H1 (cell line): ENCODE results near the gene ZNF500. TPM values are rescaled to one million over a fixed set of nuclear protein-coding genes. Genes with fewer than 3 reads are reported as not detected.

Experiments
- CTCF ChIA-PET: fragments of 300-600 bp; sonication (Branson Sonifier 250); formaldehyde crosslinking; loops from one replicate; lab custom pipeline; 2021; ENCODE audit not compliant: partially characterized antibody; lab: Charles Lee
- POLR2A ChIA-PET: fragments of 300-600 bp; sonication (Branson Sonifier 250); formaldehyde crosslinking; loops from one replicate; lab custom pipeline; 2021; ENCODE audit warnings: inconsistent platforms; ENCODE audit not compliant: partially characterized antibody; lab: Charles Lee
- DNase-seq, 2 experiments: peaks; one replicate each; pipeline versions ENCODE4 v3.0.0 to v3.0.0-alpha.2; 2010 to 2022; ENCODE audit warnings: low spot score in 2 of 2, low read depth in 1 of 2, mixed read lengths in 1 of 2
- FAIRE-seq: peaks from 2 replicates; lab custom pipeline; 2011; peaks lifted over from hg19 to GRCh38; lab: Jason Lieb, UNC
- H2AFZ ChIP-seq: 2 replicates; pipeline ENCODE4 v1.8.1; 2012; ENCODE audit warnings: low read length, inconsistent platforms
- H2AK5ac ChIP-seq: 2 replicates; pipeline ENCODE4 v1.6.1; 2013; ENCODE audit warnings: low read depth, low read length
- H2BK120ac ChIP-seq: replicated peaks from 2 replicates; pipeline ENCODE3; 2013; ENCODE audit warnings: low read depth, low read length, inconsistent platforms
- H2BK12ac ChIP-seq: 2 replicates; pipeline ENCODE4 v1.6.1; 2013; ENCODE audit warnings: low read depth, low read length
- H2BK15ac ChIP-seq: 2 replicates; pipeline ENCODE4 v1.6.1; 2013; ENCODE audit warnings: low read length
- H2BK20ac ChIP-seq: 2 replicates; pipeline ENCODE4 v1.6.1; 2013; ENCODE audit warnings: low read length
- H2BK5ac ChIP-seq: 2 replicates; pipeline ENCODE4 v1.6.1; 2013; ENCODE audit warnings: low read depth, low read length
- H3K14ac ChIP-seq: 2 replicates; pipeline ENCODE4 v1.6.1; 2013; ENCODE audit warnings: inconsistent platforms; ENCODE audit not compliant: insufficient read length
- H3K18ac ChIP-seq: 2 replicates; pipeline ENCODE4 v1.6.1; 2013; ENCODE audit warnings: low read length; ENCODE audit errors: extremely low read depth
- H3K23ac ChIP-seq: 2 replicates; pipeline ENCODE4 v1.6.1; 2013; ENCODE audit warnings: inconsistent platforms; ENCODE audit not compliant: insufficient read length
- H3K23me2 ChIP-seq: 2 replicates; pipeline ENCODE4 v1.6.1; 2013; ENCODE audit warnings: low read depth, low read length
- H3K27ac ChIP-seq: 2 replicates; pipeline ENCODE4 v1.6.1; 2011; ENCODE audit warnings: low read depth, low read length, inconsistent platforms
- H3K27me3 ChIP-seq, 4 experiments: replicated peaks in 1 of 4; 1 replicate in 1 of 4; 2 replicates in 3 of 4; pipeline versions ENCODE4 v1.6.1 to v1.8.1; 2011 to 2013; ENCODE audit warnings: low read length in 3 of 4, mild to moderate bottlenecking in 3 of 4, inconsistent platforms in 2 of 4, mixed read lengths in 2 of 4, moderate library complexity in 1 of 4; ENCODE audit not compliant: control insufficient read depth in 3 of 4, insufficient read depth in 3 of 4; ENCODE audit errors: extremely low read depth in 1 of 4
- H3K36me3 ChIP-seq, 4 experiments: 2 replicates each; pipeline versions ENCODE4 v1.6.1 to v1.8.1; 2011 to 2013; ENCODE audit warnings: mild to moderate bottlenecking in 4 of 4, low read length in 3 of 4, moderate library complexity in 2 of 4, control low read depth in 1 of 4, inconsistent platforms in 1 of 4; ENCODE audit not compliant: insufficient read depth in 4 of 4, control insufficient read depth in 2 of 4
- H3K4ac ChIP-seq: replicated peaks from 2 replicates; pipeline ENCODE3; 2013; ENCODE audit warnings: low read length, low read depth, mixed read lengths, inconsistent platforms; ENCODE audit not compliant: insufficient read length
- H3K4me1 ChIP-seq, 4 experiments: replicated peaks in 1 of 4; 1 replicate in 1 of 4; 2 replicates in 3 of 4; pipeline versions ENCODE4 v1.6.1 to v1.8.1; 2011 to 2013; ENCODE audit warnings: low read length in 3 of 4, inconsistent platforms in 2 of 4, mixed read lengths in 1 of 4; ENCODE audit not compliant: insufficient read depth in 4 of 4, control insufficient read depth in 3 of 4
- H3K4me2 ChIP-seq, 2 experiments: 2 replicates each; pipeline versions ENCODE4 v1.6.1 to v1.8.1; 2011 to 2013; ENCODE audit warnings: low read depth in 2 of 2, low read length in 2 of 2, control low read depth in 1 of 2, inconsistent platforms in 1 of 2, mild to moderate bottlenecking in 1 of 2; ENCODE audit not compliant: insufficient read depth in 1 of 2
- H3K4me3 ChIP-seq, 4 experiments: fragments of 200-600, 300-600 bp in 1 of 4; sonication (generic), shearing (Covaris generic), sonication (Bioruptor Twin) in 1 of 4; 2 replicates each; pipeline versions ENCODE4 v1.5.1 to v1.8.1; 2011 to 2016; ENCODE audit warnings: low read length in 4 of 4, low read depth in 3 of 4, control low read depth in 2 of 4, inconsistent platforms in 2 of 4, mild to moderate bottlenecking in 2 of 4, mixed read lengths in 1 of 4, moderate library complexity in 1 of 4; ENCODE audit not compliant: insufficient read depth in 2 of 4; ENCODE audit errors: extremely low read depth in 1 of 4
- H3K56ac ChIP-seq: replicated peaks from 2 replicates; pipeline ENCODE3; 2013; ENCODE audit warnings: low read depth, mild to moderate bottlenecking, mixed read lengths, low read length, inconsistent platforms; ENCODE audit not compliant: insufficient read length
- H3K79me1 ChIP-seq: 2 replicates; pipeline ENCODE4 v1.6.1; 2013; ENCODE audit warnings: low read depth, low read length, control low read depth
- H3K79me2 ChIP-seq, 2 experiments: 2 replicates each; pipeline versions ENCODE4 v1.6.1 to v1.8.1; 2012 to 2013; ENCODE audit warnings: low read length in 2 of 2, mild to moderate bottlenecking in 2 of 2, inconsistent platforms in 1 of 2; ENCODE audit not compliant: insufficient read depth in 2 of 2, control insufficient read depth in 1 of 2
- H3K9ac ChIP-seq, 4 experiments: replicated peaks in 1 of 4; 1 replicate in 1 of 4; 2 replicates in 3 of 4; pipeline versions ENCODE4 v1.6.1 to v1.8.1; 2011 to 2013; ENCODE audit warnings: low read depth in 3 of 4, low read length in 3 of 4, control low read depth in 2 of 4, mild to moderate bottlenecking in 2 of 4, moderate library complexity in 2 of 4, inconsistent platforms in 1 of 4; ENCODE audit errors: extremely low read depth in 1 of 4
- H3K9me3 ChIP-seq, 2 experiments: 2 replicates each; pipeline versions ENCODE4 v1.6.1 to v1.8.1; 2012 to 2013; ENCODE audit warnings: mild to moderate bottlenecking in 2 of 2, moderate library complexity in 2 of 2, control low read depth in 1 of 2, inconsistent platforms in 1 of 2, low read depth in 1 of 2, low read length in 1 of 2, mixed read lengths in 1 of 2; ENCODE audit not compliant: insufficient read depth in 2 of 2
- H4K20me1 ChIP-seq, 2 experiments: replicated peaks in 1 of 2; 2 replicates each; pipeline versions ENCODE3 to v1.8.1; 2011 to 2013; ENCODE audit warnings: inconsistent platforms in 2 of 2, low read length in 2 of 2, mild to moderate bottlenecking in 1 of 2; ENCODE audit not compliant: insufficient read depth in 2 of 2, control insufficient read depth in 1 of 2
- H4K5ac ChIP-seq: 2 replicates; pipeline ENCODE4 v1.6.1; 2013; ENCODE audit warnings: low read length, low read depth, mixed read lengths, inconsistent platforms; ENCODE audit not compliant: insufficient read length
- H4K8ac ChIP-seq: 2 replicates; pipeline ENCODE4 v1.8.0; 2013; ENCODE audit warnings: mild to moderate bottlenecking, moderate library complexity, low read length, inconsistent platforms; ENCODE audit not compliant: insufficient read depth; ENCODE audit errors: extremely low read depth
- H4K91ac ChIP-seq: replicated peaks from 2 replicates; pipeline ENCODE3; 2013; ENCODE audit warnings: low read length, mixed read lengths, inconsistent platforms; ENCODE audit not compliant: insufficient read length
- CBX5 ChIP-seq: fragments of 300-800, 300-1000 bp; sonication (generic); IDR thresholded peaks from 2 replicates; pipeline ENCODE4 v1.7.1; 2016; ENCODE audit warnings: antibody characterized with exemption, low read length, low read depth
- JUN ChIP-seq: IDR thresholded peaks from 2 replicates; pipeline ENCODE4 v1.6.1; 2011; ENCODE audit warnings: low read depth, mild to moderate bottlenecking, improper control_type of control experiment, low read length
- KDM4A ChIP-seq: IDR thresholded peaks from one replicate; pipeline ENCODE4 v1.7.1; 2012; ENCODE audit warnings: low read depth, mild to moderate bottlenecking, moderate library complexity, low read length, inconsistent platforms; ENCODE audit not compliant: severe bottlenecking
- RAD21 ChIP-seq, 2 experiments: IDR thresholded peaks in 1 of 2; conservative IDR thresholded peaks in 1 of 2; 2 replicates each; pipeline ENCODE4 v1.6.1; 2011; ENCODE audit warnings: low read depth in 2 of 2, low read length in 2 of 2, improper control_type of control experiment in 1 of 2, inconsistent platforms in 1 of 2, mild to moderate bottlenecking in 1 of 2, moderate library complexity in 1 of 2
- RBBP5 ChIP-seq: IDR thresholded peaks from 2 replicates; pipeline ENCODE4 v1.7.1; 2012; ENCODE audit warnings: low read depth, mild to moderate bottlenecking, inconsistent platforms, low read length, moderate library complexity, borderline replicate concordance
- RXRA ChIP-seq: IDR thresholded peaks from 2 replicates; pipeline ENCODE4 v1.6.1; 2011; ENCODE audit warnings: low read depth, mild to moderate bottlenecking, low read length, moderate library complexity; ENCODE audit not compliant: insufficient read depth
- SAP30 ChIP-seq: fragments of 300-600 bp; sonication (generic); IDR thresholded peaks from 2 replicates; pipeline ENCODE4 v1.7.1; 2012; ENCODE audit warnings: low read length, moderate library complexity, mild to moderate bottlenecking, inconsistent platforms; ENCODE audit not compliant: insufficient read depth, insufficient replicate concordance
- SP2 ChIP-seq: IDR thresholded peaks from 2 replicates; pipeline ENCODE4 v1.6.1; 2012; ENCODE audit warnings: mild to moderate bottlenecking, low read length, inconsistent platforms
- SP4 ChIP-seq: IDR thresholded peaks from 2 replicates; pipeline ENCODE4 v1.6.1; 2012; ENCODE audit warnings: low read length, inconsistent platforms
- TBP ChIP-seq: IDR thresholded peaks from 2 replicates; pipeline ENCODE4 v1.6.1; 2011; ENCODE audit warnings: low read depth, low read length, improper control_type of control experiment
- WGBS, 2 experiments: shearing (Covaris generic) in 1 of 2; methylation state at CpG; one replicate each; pipeline versions ENCODE4 v1.1.6 to v1.1.7; 2013 to 2015; ENCODE audit warnings: low lambda C conversion rate in 2 of 2, mixed read lengths in 2 of 2, inconsistent platforms in 1 of 2, low coverage in 1 of 2, missing lambda C conversion rate in 1 of 2; ENCODE audit not compliant: insufficient replicate concordance in 2 of 2, insufficient coverage in 1 of 2, insufficient read length in 1 of 2; ENCODE audit errors: extremely low coverage in 1 of 2, missing lambda C conversion rate in 1 of 2; 5-methylcytosine and 5-hydroxymethylcytosine counted together
- polyA plus RNA-seq, 7 experiments: library from polyadenylated mRNA; depleted of rRNA in 3 of 7; stranded (reverse) in 5 of 7; unstranded in 2 of 7; fragments of >200 nt in 5 of 7; fragments of 200-250 nt in 2 of 7; gene quantifications; 1 replicate in 5 of 7; 2 replicates in 1 of 7; 4 replicates in 1 of 7; pipeline versions ENCODE4 v1.2.1 to v1.2.3, GENCODE V29; 2011 to 2013; ENCODE audit warnings: missing spikeins in 2 of 7, mixed read lengths in 2 of 7
- total RNA-seq: library from RNA; stranded (reverse); fragmentation: NEBNext Ultra II Directional; extraction: Animal tissue kit (Norgen Biotek cat#: 25700); gene quantifications from 2 replicates; pipeline ENCODE4 v1.2.1, GENCODE V29; 2021
- TF ChIP-seq, protein P1 (sequence below): IDR thresholded peaks from 2 replicates; pipeline ENCODE4 v1.6.1; 2011; ENCODE audit warnings: low read length, improper control_type of control experiment

ZNF500 gene
- total and polyA plus RNA-seq, 2 of the 8 experiments (the other 6 are each of a cell fraction or from before 2014, with no cell fraction given), result 10.3 to 10.4 TPM

DNA sequence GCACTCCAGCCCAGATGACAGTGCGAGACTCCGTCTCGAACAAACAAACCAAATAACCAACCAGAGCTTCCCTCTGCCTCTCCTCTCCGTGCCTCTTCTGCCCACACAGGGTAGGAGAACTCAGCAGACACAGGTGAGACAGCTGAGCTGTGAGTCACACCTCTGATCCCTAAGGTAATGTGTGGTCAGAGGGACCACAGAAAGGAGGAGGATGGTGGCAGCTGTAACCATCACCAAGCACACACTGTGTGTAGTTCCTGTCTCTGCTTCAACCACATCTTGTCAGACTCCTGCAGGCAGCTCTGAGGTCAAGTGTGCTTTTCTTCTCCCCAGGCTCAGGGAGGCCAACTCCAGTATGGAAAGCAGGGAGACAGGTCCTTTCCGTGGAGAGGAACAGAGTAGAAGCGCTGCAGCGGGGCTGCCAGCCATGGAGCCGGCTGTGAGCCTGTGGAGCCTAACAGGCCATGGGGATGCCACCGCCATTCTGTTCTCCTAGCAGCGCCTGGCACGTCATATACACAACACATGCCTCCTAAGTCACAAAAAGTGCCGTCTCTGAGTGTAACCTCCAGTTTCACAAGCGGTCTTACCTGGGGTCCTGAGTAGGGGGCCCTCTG lies 66.5 kb downstream of the ZNF500 start:
- H2BK120ac ChIP-seq, result no peak overlapping the region
- no peaks in the 10 kb centered on the region for H3K27me3 ChIP-seq
- H2AK5ac ChIP-seq, result no peak overlapping the region
- H2BK12ac ChIP-seq, result no peak overlapping the region
- peaks cover 0 to 21% of the 10 kb centered on the region in 2 experiments for H4K20me1 ChIP-seq
- no peak overlapping the region for H4K91ac ChIP-seq
- no peak overlapping the region for H3K18ac ChIP-seq
- H3K56ac ChIP-seq, result no peak overlapping the region
- no peaks in the 10 kb centered on the region for H3K79me1 ChIP-seq
- H3K9me3 ChIP-seq, result no peaks in the 10 kb centered on the region
- no peak overlapping the region for H2BK5ac ChIP-seq
- no peak overlapping the region for H2BK15ac ChIP-seq
- no peak overlapping the region for H3K4ac ChIP-seq
- H4K5ac ChIP-seq, result no peak overlapping the region
- no peak overlapping the region for H3K27ac ChIP-seq
- H2BK20ac ChIP-seq, result no peak overlapping the region
- no peak overlapping the region for H3K23ac ChIP-seq
- H3K4me1 ChIP-seq, result no peaks in the 10 kb centered on the region
- H3K79me2 ChIP-seq, result no peaks in the 10 kb centered on the region
- no peak overlapping the region for H4K8ac ChIP-seq
- no peak overlapping the region for H3K9ac ChIP-seq
- no peak overlapping the region for H2AFZ ChIP-seq
- no peak for DNase-seq
- no peak for TF ChIP-seq CBX5
- TF ChIP-seq, protein P1, sequence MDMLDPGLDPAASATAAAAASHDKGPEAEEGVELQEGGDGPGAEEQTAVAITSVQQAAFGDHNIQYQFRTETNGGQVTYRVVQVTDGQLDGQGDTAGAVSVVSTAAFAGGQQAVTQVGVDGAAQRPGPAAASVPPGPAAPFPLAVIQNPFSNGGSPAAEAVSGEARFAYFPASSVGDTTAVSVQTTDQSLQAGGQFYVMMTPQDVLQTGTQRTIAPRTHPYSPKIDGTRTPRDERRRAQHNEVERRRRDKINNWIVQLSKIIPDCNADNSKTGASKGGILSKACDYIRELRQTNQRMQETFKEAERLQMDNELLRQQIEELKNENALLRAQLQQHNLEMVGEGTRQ, result no peak
- no peak for TF ChIP-seq TBP
- TF ChIP-seq SAP30, result no peak
- no peak for TF ChIP-seq KDM4A
- no peak for TF ChIP-seq RXRA
- TF ChIP-seq JUN, result no peak
- no peak for TF ChIP-seq RBBP5
- TF ChIP-seq RAD21 (IDR thresholded peaks at IDR 0.05 in 1 of 2, conservative IDR thresholded peaks at IDR 0.05 in 1 of 2; ENCODE audit: low read depth in 2 of 2, low read length in 2 of 2), result no peak
- no peak for TF ChIP-seq SP4
- no peak for TF ChIP-seq SP2
- ChIA-PET POLR2A (interaction anchor here (1.0 to 1.1 kb wide), 4 partner anchors 10 to 77 kb away, joined by 3 read pairs; no protein-coding TSS in a partner anchor), CTCF (interaction anchor here (0.8 to 1.2 kb wide), 2 partner anchors 17 to 77 kb away, joined by 3 to 4 read pairs; no protein-coding TSS in a partner anchor)
- H3K4me2 ChIP-seq, result no peak overlapping the region
- no peak overlapping the region for H3K4me3 ChIP-seq
- no peaks in the 10 kb centered on the region for H3K23me2 ChIP-seq
- no peak overlapping the region for H3K14ac ChIP-seq
- no peak for FAIRE-seq
- H3K36me3 ChIP-seq, result peaks cover 21 to 49% (median 43%) of the 10 kb centered on the region in 4 experiments
- 95% methylated on average over 13 of the region's 13 CpGs; no CpG with 5 or more reads in 1 of the 2 experiments for WGBS, 2 experiments
